ENCODE data around the gene TSEN2.

The TSEN2 gene

GRCh38 chr3:12557473-12558100, 73.3 kb downstream of the TSEN2 start:
- DNase-seq = no peak

GRCh38 chr3:12558706-12559105, 74.4 kb downstream of the TSEN2 start:
- DNase-seq = no peak

DNA sequence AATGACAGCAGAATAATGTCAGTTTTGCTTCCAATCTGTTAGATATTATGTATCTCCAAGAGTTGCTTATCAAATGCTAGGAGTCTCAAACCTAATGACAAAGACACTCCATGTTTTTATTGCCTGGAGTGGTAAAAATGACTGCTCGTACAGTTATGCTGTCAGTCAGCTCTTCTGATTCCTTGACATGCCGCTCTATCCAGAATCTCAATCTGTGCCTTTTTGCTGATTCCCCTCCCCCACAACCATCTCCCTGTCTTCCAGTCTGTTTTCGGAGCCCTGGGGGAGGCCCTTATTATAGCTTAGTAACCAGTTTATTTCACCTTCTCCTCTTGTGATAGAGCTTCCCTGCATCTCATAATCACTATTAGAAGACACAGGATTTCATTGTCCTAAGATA, 75.2 kb downstream of the TSEN2 start:
- DNase-seq = no peak

DNA sequence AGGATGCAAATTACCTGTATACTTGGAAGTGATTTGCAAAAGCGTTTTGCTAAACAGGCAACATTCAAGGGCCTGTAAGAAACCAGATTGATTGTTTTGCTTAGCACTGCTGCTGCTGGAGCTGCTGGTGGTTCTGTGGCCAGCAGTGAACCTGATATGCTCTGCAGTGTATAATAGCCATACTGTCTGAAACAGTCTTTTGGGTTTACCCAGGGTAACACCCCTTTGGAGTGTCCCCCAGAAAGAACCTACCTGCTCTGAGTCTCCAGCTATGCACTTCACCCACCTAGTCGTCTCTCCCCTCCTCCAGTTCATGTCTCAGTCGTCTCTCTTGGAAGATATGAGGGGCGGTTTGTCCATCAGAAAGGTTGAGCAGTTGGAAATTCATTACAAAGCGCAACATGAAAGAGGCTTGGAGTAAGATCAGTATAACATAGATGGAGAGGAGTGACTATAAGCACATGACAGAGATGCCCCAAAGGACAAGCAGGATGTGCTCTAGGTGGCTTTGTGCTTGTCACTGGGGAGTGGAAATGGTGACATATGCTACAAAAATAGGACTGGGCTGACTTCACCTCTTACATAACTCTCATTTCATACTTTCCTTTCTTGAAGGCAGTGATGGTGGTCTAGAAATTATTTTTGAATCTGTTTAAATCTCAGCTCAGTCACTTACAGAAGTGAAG, 76.4 kb downstream of the TSEN2 start:
- no peak for DNase-seq

GRCh38 chr3:12561397-12561796, 77.1 kb downstream of the TSEN2 start:
- DNase-seq = no peak

- DNase-seq = no peak
Measured at GRCh38 chr3:12562451-12562850, 78.2 kb downstream of the TSEN2 start.

- DNase-seq = no peak
Measured at GRCh38 chr3:12566976-12567375, 82.7 kb downstream of the TSEN2 start.

GRCh38 chr3:12568747-12569146, 84.5 kb downstream of the TSEN2 start:
- DNase-seq = no peak

- DNase-seq = no peak
Measured at GRCh38 chr3:12569836-12570235, 85.6 kb downstream of the TSEN2 start.

- no peak for DNase-seq
Measured at GRCh38 chr3:12571986-12572385, 87.7 kb downstream of the TSEN2 start.

GRCh38 chr3:12574131-12574530, 89.9 kb downstream of the TSEN2 start:
- no peak for DNase-seq

DNA sequence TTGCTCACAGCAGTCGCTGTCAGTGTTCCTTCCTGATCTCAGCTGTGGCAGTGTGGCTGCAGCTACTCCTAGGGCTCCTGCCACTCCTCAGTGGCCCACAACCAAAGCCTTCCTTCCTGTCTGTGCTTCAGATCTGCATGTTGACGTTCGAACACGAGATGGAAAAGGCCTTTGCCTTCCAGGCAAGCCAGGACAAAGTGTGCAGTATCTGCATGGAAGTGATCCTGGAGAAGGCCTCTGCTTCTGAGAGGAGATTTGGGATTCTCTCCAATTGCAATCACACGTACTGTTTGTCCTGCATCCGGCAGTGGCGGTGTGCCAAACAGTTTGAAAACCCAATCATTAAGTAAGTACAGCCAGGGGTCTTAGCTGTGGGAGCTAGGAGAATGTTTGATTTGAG, 90.4 kb downstream of the TSEN2 start:
- DNase-seq = no peak

GRCh38 chr3:12577379-12577778, 93.1 kb downstream of the TSEN2 start:
- no peak for DNase-seq

GRCh38 chr3:12578742-12579141, 94.5 kb downstream of the TSEN2 start:
- no peak for DNase-seq

DNA sequence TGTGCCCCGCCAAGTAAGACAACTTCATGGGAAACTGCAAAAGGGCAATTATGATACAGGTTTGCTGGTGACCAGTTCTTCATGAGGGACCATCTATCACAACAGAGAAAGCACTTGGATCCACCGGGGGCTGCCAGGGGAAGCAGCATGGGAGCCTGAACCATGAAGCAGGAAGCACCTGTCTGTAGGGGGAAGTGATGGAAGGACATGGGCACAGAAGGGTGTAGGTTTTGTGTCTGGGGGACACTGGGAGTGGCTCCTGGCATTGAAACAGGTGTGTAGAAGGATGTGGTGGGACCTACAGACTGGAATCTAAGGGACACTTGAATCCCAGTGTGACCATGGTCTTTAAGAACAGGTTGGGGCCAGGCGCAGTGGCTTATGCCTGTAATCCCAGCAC, 95.2 kb downstream of the TSEN2 start:
- DNase-seq = no peak

DNA sequence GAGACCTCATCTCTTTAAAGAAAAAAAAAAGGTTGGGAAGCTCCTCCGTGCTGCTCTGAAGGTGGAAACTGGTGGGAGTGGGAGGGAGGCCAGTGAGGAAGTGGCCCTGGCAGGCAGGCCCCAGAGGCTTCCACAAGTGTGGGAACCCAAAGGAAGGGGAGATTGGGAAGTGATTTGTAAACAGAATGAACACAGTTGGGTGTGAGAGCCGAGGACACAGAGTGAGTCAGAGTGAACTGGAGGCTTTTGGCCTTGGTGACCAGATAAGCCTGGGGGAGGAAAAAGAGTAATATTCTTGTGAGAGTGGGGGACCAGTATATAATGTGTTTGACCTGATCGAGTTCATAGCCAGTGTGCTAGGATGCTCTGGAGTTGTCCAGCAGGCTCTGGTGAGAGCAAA, 95.6 kb downstream of the TSEN2 start:
- no peak for DNase-seq

- DNase-seq = no peak
Measured at GRCh38 chr3:12582730-12583129, 98.5 kb downstream of the TSEN2 start.
